ENCODE results near the gene FBXO21. TPM values are rescaled to one million over a fixed set of nuclear protein-coding genes. Genes with fewer than 3 reads are reported as not detected.
"Not testable (repeated sequence)": the region's sequence is repeated elsewhere in the genome, so short reads cannot be mapped to it uniquely, and the experiment has no call there.

Gene FBXO21
- total RNA-seq, 2 experiments from 2014 or later = 21.7 to 26.2 TPM

- no peak for ATAC-seq
- DNase-seq = no peak
- Mint-ChIP-seq H3K4me3 (no peak overlapping the region), H3K27ac (no peak overlapping the region), H3K27me3 (peaks cover 4% of the 10 kb centered on the region), H3K9me3 (ENCODE audit: low read depth) (no peaks in the 10 kb centered on the region), H3K4me1 (no peaks in the 10 kb centered on the region), H3K36me3 (no peaks in the 10 kb centered on the region)
- CTCF ChIA-PET = interaction anchor here (3.0 kb wide), 1 partner anchor 90 kb away, joined by 19 read pairs; no protein-coding TSS in a partner anchor
Measured at GRCh38 chr12:117114784-117115183, 75.5 kb downstream of the FBXO21 start.

GRCh38 chr12:117113231-117113630, 77.0 kb downstream of the FBXO21 start:
- H3K36me3 Mint-ChIP-seq = no peaks in the 10 kb centered on the region
- H3K27me3 Mint-ChIP-seq = peaks cover 11% of the 10 kb centered on the region
- no peaks in the 10 kb centered on the region for H3K9me3 Mint-ChIP-seq (ENCODE audit: low read depth)
- CTCF ChIA-PET = interaction anchor here (3.2 kb wide), 1 partner anchor 88 kb away, joined by 14 read pairs; no protein-coding TSS in a partner anchor
- no peak overlapping the region for H3K27ac Mint-ChIP-seq
- no peak for ATAC-seq
- H3K4me1 Mint-ChIP-seq = no peaks in the 10 kb centered on the region
- no peak overlapping the region for H3K4me3 Mint-ChIP-seq
- DNase-seq = no peak

- no peak overlapping the region for H3K4me3 Mint-ChIP-seq
- CTCF ChIA-PET = interaction anchor here (2.1 to 3.2 kb wide), 2 partner anchors 8 to 87 kb away, joined by 5 to 14 read pairs; no protein-coding TSS in a partner anchor
Measured at GRCh38 chr12:117111821-117112595, 78.3 kb downstream of the FBXO21 start.

GRCh38 chr12:117111386-117111785, 78.9 kb downstream of the FBXO21 start:
- ATAC-seq (no peak), DNase-seq (no peak)
- H3K27ac Mint-ChIP-seq = no peak overlapping the region
- peaks cover 1% of the 10 kb centered on the region for H3K4me1 Mint-ChIP-seq
- CTCF ChIA-PET = interaction anchor here (2.1 to 3.2 kb wide), 2 partner anchors 8 to 86 kb away, joined by 5 to 14 read pairs; no protein-coding TSS in a partner anchor
- H3K27me3 Mint-ChIP-seq = peaks cover 19% of the 10 kb centered on the region
- no peak overlapping the region for H3K4me3 Mint-ChIP-seq
- no peaks in the 10 kb centered on the region for H3K36me3 Mint-ChIP-seq
- H3K9me3 Mint-ChIP-seq (ENCODE audit: low read depth) = no peaks in the 10 kb centered on the region

More at GRCh38 chr12:117111821-117112595, 78.3 kb downstream of the FBXO21 start:
- Mint-ChIP-seq H3K4me1 (no peaks in the 10 kb centered on the region), H3K27ac (no peak overlapping the region), H3K36me3 (no peaks in the 10 kb centered on the region), H3K9me3 (ENCODE audit: low read depth) (no peaks in the 10 kb centered on the region), H3K27me3 (peaks cover 15% of the 10 kb centered on the region)
- ATAC-seq = no peak
- DNase-seq = no peak

- Mint-ChIP-seq H3K4me1 (peaks cover 13% of the 10 kb centered on the region), H3K9me3 (ENCODE audit: low read depth) (no peaks in the 10 kb centered on the region), H3K4me3 (no peak overlapping the region), H3K27me3 (peaks cover 28% of the 10 kb centered on the region), H3K27ac (no peak overlapping the region), H3K36me3 (no peaks in the 10 kb centered on the region)
- CTCF ChIA-PET = interaction anchor here (0.8 to 2.1 kb wide), 2 partner anchors 10 to 119 kb away, joined by 3 to 5 read pairs; no protein-coding TSS in a partner anchor
- DNase-seq (no peak), ATAC-seq (no peak)
Measured at GRCh38 chr12:117109943-117110635, 80.2 kb downstream of the FBXO21 start.

- H3K27ac Mint-ChIP-seq = no peak overlapping the region
- no peak overlapping the region for H3K4me3 Mint-ChIP-seq
- H3K9me3 Mint-ChIP-seq (ENCODE audit: low read depth) = no peaks in the 10 kb centered on the region
- H3K4me1 Mint-ChIP-seq = peaks cover 16% of the 10 kb centered on the region
- DNase-seq = peak; percentile 76
- CTCF ChIA-PET = interaction anchor here (1.0 to 1.1 kb wide), 2 partner anchors 14 to 80 kb away, joined by 3 to 6 read pairs; no protein-coding TSS in a partner anchor
- ATAC-seq = peak; percentile 78
- H3K27me3 Mint-ChIP-seq = peaks cover 51% of the 10 kb centered on the region
- no peaks in the 10 kb centered on the region for H3K36me3 Mint-ChIP-seq
Measured at GRCh38 chr12:117105902-117106301, 84.4 kb downstream of the FBXO21 start.

GRCh38 chr12:117104003-117104402, 86.3 kb downstream of the FBXO21 start:
- CTCF ChIA-PET = interaction anchor here (1.0 kb wide), 1 partner anchor 41 kb away, joined by 3 read pairs; no protein-coding TSS in a partner anchor
- DNase-seq; H3K4me3 Mint-ChIP-seq; H3K27ac Mint-ChIP-seq; ATAC-seq; H3K36me3 Mint-ChIP-seq; H3K9me3 Mint-ChIP-seq (ENCODE audit: low read depth): not testable (repeated sequence)
- H3K4me1 Mint-ChIP-seq = peaks cover 25% of the 10 kb centered on the region
- H3K27me3 Mint-ChIP-seq = peaks cover 51% of the 10 kb centered on the region

GRCh38 chr12:117102800-117103181, 87.5 kb downstream of the FBXO21 start:
- ATAC-seq (no peak), DNase-seq (no peak)
- H3K9me3 Mint-ChIP-seq (ENCODE audit: low read depth) = no peaks in the 10 kb centered on the region
- H3K4me3 Mint-ChIP-seq = no peak overlapping the region
- CTCF ChIA-PET = interaction anchor here (0.8 kb wide), 1 partner anchor 74 kb away, joined by 3 read pairs; no protein-coding TSS in a partner anchor
- H3K4me1 Mint-ChIP-seq = peaks cover 29% of the 10 kb centered on the region
- H3K27me3 Mint-ChIP-seq = peaks cover 49% of the 10 kb centered on the region
- no peaks in the 10 kb centered on the region for H3K36me3 Mint-ChIP-seq
- no peak overlapping the region for H3K27ac Mint-ChIP-seq

GRCh38 chr12:117101953-117102799, 88.1 kb downstream of the FBXO21 start:
- DNase-seq = no peak
- peaks cover 47% of the 10 kb centered on the region for H3K27me3 Mint-ChIP-seq
- ATAC-seq = no peak
- no peak overlapping the region for H3K4me3 Mint-ChIP-seq
- CTCF ChIA-PET = interaction anchor here (0.8 to 1.7 kb wide), 4 partner anchors 33 to 76 kb away, joined by 3 to 4 read pairs (median 3); no protein-coding TSS in a partner anchor
- H3K36me3 Mint-ChIP-seq = no peaks in the 10 kb centered on the region
- no peak overlapping the region for H3K27ac Mint-ChIP-seq
- H3K4me1 Mint-ChIP-seq = peaks cover 35% of the 10 kb centered on the region
- H3K9me3 Mint-ChIP-seq (ENCODE audit: low read depth) = no peaks in the 10 kb centered on the region

- no peaks in the 10 kb centered on the region for H3K36me3 Mint-ChIP-seq
- DNase-seq (no peak), ATAC-seq (no peak)
- no peaks in the 10 kb centered on the region for H3K9me3 Mint-ChIP-seq (ENCODE audit: low read depth)
- peaks cover 39% of the 10 kb centered on the region for H3K27me3 Mint-ChIP-seq
- no peak overlapping the region for H3K27ac Mint-ChIP-seq
- H3K4me1 Mint-ChIP-seq = peaks cover 36% of the 10 kb centered on the region
- CTCF ChIA-PET = interaction anchor here (1.0 to 1.7 kb wide), 4 partner anchors 18 to 75 kb away, joined by 3 to 4 read pairs (median 4); no protein-coding TSS in a partner anchor
- H3K4me3 Mint-ChIP-seq = no peak overlapping the region
Measured at GRCh38 chr12:117100851-117101673, 89.2 kb downstream of the FBXO21 start.

GRCh38 chr12:117100251-117100650, 90.0 kb downstream of the FBXO21 start:
- DNase-seq = no peak
- peaks cover 33% of the 10 kb centered on the region for H3K27me3 Mint-ChIP-seq
- ATAC-seq = no peak
- peaks cover 31% of the 10 kb centered on the region for H3K4me1 Mint-ChIP-seq
- peak overlapping the region; percentile 74 for H3K4me3 Mint-ChIP-seq
- H3K36me3 Mint-ChIP-seq = no peaks in the 10 kb centered on the region
- CTCF ChIA-PET = interaction anchor here (0.6 to 1.0 kb wide), 3 partner anchors 19 to 48 kb away, joined by 3 to 4 read pairs (median 3); no protein-coding TSS in a partner anchor
- H3K27ac Mint-ChIP-seq = no peak overlapping the region
- H3K9me3 Mint-ChIP-seq (ENCODE audit: low read depth) = no peaks in the 10 kb centered on the region

Data from activated CD8-positive, alpha-beta memory T cell treated with anti-CD3 and anti-CD28 coated beads, Interleukin-2, amount 10 ng/mL, durations not matched to agents 7 days and 5 days (primary cell).